Progenitor cell of endocrine pancreas (in vitro differentiated cells): ENCODE results near the gene TCL1B. TPM values are rescaled to one million over a fixed set of nuclear protein-coding genes. Genes with fewer than 3 reads are reported as not detected.
"Not testable (repeated sequence)": the region's sequence is repeated elsewhere in the genome, so short reads cannot be mapped to it uniquely, and the experiment has no call there.

Experiments used
- DNase-seq: peaks from one replicate; pipeline ENCODE4 v3.0.0; 2021; ENCODE audit warnings: low spot score; ENCODE audit not compliant: unreplicated experiment
- H3K27ac Mint-ChIP-seq: 2 replicates; pipeline ENCODE4 v1.8.0; 2021; ENCODE audit warnings: mild to moderate bottlenecking, moderate library complexity, mixed read lengths
- H3K27me3 Mint-ChIP-seq: 2 replicates; pipeline ENCODE4 v1.8.0; 2021; ENCODE audit warnings: mixed read lengths
- H3K36me3 Mint-ChIP-seq: 2 replicates; pipeline ENCODE4 v1.8.0; 2022; ENCODE audit warnings: mixed read lengths; ENCODE audit not compliant: insufficient read depth
- H3K4me1 Mint-ChIP-seq: 2 replicates; pipeline ENCODE4 v1.8.0; 2021; ENCODE audit warnings: low read depth, mixed read lengths
- H3K4me3 Mint-ChIP-seq: 2 replicates; pipeline ENCODE4 v1.8.0; 2021; ENCODE audit warnings: low read depth, mild to moderate bottlenecking, moderate library complexity, mixed read lengths
- H3K9me3 Mint-ChIP-seq: 2 replicates; pipeline ENCODE4 v1.8.0; 2021; ENCODE audit warnings: low read depth, mixed read lengths
- CTCF ChIP-seq: fragments of 200-600 bp; sonication (generic); IDR thresholded peaks from one replicate; pipeline ENCODE4 v1.5.0; 2021; ENCODE audit warnings: antibody characterized with exemption, mild to moderate bottlenecking; ENCODE audit not compliant: unreplicated experiment
- total RNA-seq: library from RNA; stranded (reverse); gene quantifications from 2 replicates; pipeline ENCODE4 v1.2.1, GENCODE V29; 2021

Gene TCL1B
- total RNA-seq, 1 donor from 2014 or later: not detected

DNA sequence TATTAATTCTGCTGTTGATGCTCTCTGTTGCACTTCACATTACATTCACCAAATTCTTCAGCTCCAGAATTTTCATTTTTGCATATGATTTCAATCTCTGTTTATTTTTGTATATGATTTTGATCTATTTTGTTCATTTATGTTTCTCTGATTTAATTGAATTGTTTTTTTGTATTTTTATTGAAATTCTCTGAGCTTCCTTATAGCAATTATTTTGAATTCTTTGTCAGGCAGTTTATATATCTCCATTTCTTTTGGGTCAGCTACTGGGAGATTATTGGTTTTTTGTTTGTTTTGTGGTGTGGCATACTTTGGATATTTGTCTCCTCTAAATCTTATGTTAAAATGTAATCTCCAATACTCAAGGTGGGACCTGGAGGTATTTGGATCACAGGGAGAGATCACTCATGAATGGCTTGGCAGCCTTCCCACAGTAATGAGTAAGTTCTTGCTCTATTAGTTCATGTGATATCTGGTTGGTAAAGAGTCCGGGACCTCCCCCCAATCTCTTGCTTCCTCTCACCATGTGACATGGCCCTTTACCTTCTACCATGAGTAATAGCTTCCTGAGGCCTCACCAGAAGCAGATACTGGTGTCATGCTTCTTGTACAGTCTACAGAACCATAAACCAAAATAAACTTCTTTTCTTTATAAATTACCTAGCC is 36.4 kb downstream of the TCL1B start:
- Mint-ChIP-seq H3K27ac (no peak overlapping the region), H3K4me3 (no peak overlapping the region), H3K36me3 (no peaks in the 10 kb centered on the region), H3K27me3 (peaks cover 41% of the 10 kb centered on the region), H3K4me1 (peaks cover 6% of the 10 kb centered on the region), H3K9me3 (peaks cover 4% of the 10 kb centered on the region)
- no peak for DNase-seq
- no peak for TF ChIP-seq CTCF

DNA sequence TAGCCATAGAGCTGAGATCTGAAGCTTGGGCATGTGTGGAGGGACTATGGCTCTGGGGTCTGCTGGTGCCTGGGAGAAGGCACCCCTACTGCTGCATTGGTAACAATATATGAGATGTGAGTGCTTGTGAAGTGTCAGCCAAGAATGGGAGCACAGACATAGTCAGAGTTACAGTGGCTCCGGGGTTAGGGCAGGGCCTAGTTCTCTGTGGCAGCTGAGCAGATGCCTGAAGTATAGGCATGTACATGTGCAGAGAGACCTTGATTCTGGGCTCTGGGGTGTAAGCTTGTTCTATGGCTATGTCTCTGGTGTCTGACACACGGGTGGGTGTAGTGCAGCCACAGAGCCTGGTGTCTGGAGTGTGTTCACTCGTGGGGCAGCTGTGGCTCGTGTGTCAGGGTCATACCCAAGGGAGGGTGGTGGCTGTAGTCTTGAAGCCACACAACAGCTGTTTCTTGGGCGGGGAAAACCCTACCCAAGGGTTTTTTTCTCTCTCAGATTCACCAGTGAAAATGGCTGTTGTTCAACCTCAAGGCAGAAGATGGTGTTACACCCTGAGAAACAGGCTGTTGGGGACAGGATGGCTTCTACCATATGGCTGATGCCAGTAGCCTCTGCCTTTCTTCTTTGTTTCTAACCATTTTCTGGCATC is 39.6 kb downstream of the TCL1B start:
- peaks cover 3% of the 10 kb centered on the region for H3K4me1 Mint-ChIP-seq
- DNase-seq: no peak
- peaks cover 31% of the 10 kb centered on the region for H3K27me3 Mint-ChIP-seq
- no peaks in the 10 kb centered on the region for H3K36me3 Mint-ChIP-seq
- H3K27ac Mint-ChIP-seq: no peak overlapping the region
- no peak for TF ChIP-seq CTCF
- peaks cover 9% of the 10 kb centered on the region for H3K9me3 Mint-ChIP-seq
- no peak overlapping the region for H3K4me3 Mint-ChIP-seq

GRCh38 chr14:95727056-95727700 is 41.0 kb downstream of the TCL1B start:
- peaks cover 9% of the 10 kb centered on the region for H3K9me3 Mint-ChIP-seq
- no peak overlapping the region for H3K4me3 Mint-ChIP-seq
- no peak overlapping the region for H3K27ac Mint-ChIP-seq
- H3K36me3 Mint-ChIP-seq: no peaks in the 10 kb centered on the region
- DNase-seq: no peak
- TF ChIP-seq CTCF: no peak
- H3K27me3 Mint-ChIP-seq: peaks cover 30% of the 10 kb centered on the region
- H3K4me1 Mint-ChIP-seq: no peaks in the 10 kb centered on the region

- H3K4me1 Mint-ChIP-seq, H3K27ac Mint-ChIP-seq, DNase-seq, H3K4me3 Mint-ChIP-seq, H3K36me3 Mint-ChIP-seq, H3K9me3 Mint-ChIP-seq: not testable (repeated sequence)
- H3K27me3 Mint-ChIP-seq: peaks cover 23% of the 10 kb centered on the region
Measured at GRCh38 chr14:95729402-95730028, 43.3 kb downstream of the TCL1B start.

DNA sequence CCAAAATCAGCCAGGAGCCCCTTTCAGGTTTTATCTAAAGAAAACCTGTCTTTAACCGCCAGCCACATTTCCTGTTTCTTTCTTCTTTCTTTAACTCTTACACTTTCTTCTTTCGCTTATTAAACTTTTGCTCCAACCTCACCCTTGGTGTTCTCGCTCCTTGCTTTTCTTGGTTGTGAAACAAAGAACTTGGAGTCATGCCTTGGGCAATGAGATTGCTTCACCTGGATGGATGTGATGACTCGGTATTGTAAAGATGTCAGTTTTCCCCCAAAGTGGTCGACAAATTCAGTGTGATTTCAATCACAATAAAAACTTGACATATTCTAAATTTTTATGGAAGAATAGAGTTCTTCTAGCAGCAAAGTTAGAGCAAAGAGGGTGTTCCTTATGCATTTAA is 43.9 kb downstream of the TCL1B start:
- Mint-ChIP-seq H3K9me3 (peaks cover 5% of the 10 kb centered on the region), H3K36me3 (no peaks in the 10 kb centered on the region), H3K27ac (no peak overlapping the region), H3K4me1 (no peaks in the 10 kb centered on the region), H3K27me3 (peaks cover 21% of the 10 kb centered on the region), H3K4me3 (no peak overlapping the region)
- DNase-seq: no peak
- no peak for TF ChIP-seq CTCF
